ENCODE measurements around the gene PTPRH. TPM values are rescaled to one million over a fixed set of nuclear protein-coding genes. Genes with fewer than 3 reads are reported as not detected.

Gene PTPRH
- total and polyA plus RNA-seq, 9 of the 15 experiments (the other 6 are each of a cell fraction or from before 2014, with no cell fraction given): 0.87 to 34.3 (median 22.7) TPM

DNA sequence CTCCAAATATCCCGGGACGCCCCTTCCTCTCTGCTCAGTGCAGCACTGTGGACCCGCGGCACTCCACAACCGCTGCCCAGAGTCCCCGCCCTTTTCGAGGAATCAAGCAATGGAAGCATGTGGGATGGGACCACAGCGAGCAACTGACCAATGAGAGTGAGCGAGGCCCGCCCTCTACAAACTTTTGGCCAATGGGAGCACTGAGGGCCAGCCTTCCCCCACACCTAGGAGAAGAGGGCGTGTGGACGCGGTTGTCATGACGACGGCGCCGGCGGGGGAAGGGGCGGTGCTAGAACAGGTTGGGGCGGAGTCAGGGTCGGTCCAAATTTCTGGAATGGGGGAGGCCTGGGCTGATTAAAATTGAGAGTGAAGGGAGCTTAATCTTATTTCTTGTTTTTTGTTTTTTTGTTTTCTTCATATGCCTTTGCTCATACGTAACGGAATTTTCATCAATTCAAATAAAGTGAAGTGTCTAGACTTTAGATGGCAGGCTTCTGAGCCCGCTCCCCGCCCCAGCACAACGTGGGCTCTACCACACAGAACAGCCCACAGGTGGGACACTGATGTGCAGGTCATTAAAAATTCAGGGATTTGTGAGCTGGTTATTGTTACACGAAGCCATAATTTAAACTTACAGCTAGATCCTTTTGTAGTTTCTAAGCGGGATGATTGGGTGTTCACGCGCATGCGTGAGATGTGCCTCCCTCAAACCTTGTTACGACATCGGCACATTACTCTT lies 42.6 kb downstream of the PTPRH start, which contains the start of gene DNAAF3 (continued):
- TF ChIP-seq, protein P1, sequence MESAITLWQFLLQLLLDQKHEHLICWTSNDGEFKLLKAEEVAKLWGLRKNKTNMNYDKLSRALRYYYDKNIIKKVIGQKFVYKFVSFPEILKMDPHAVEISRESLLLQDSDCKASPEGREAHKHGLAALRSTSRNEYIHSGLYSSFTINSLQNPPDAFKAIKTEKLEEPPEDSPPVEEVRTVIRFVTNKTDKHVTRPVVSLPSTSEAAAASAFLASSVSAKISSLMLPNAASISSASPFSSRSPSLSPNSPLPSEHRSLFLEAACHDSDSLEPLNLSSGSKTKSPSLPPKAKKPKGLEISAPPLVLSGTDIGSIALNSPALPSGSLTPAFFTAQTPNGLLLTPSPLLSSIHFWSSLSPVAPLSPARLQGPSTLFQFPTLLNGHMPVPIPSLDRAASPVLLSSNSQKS (CRISPR knock-in tag; IDR thresholded peaks at IDR 0.05): no peak
- TF ChIP-seq PTRF (tag; IDR thresholded peaks at IDR 0.05) (no peak), TEAD1 (CRISPR knock-in tag; IDR thresholded peaks at IDR 0.05) (peak in 1 of 2 experiments; percentile 76; a peak in 2 of 4 replicates), MTF1 (CRISPR knock-in tag; IDR thresholded peaks at IDR 0.05; ENCODE audit: borderline replicate concordance) (no peak), ZNF12 (CRISPR knock-in tag; IDR thresholded peaks at IDR 0.05) (no peak), SRSF7 (optimal IDR thresholded peaks at IDR 0.05; ENCODE audit: low read depth, low read length) (no peak), ZNF431 (CRISPR knock-in tag; IDR thresholded peaks at IDR 0.05) (no peak), KAT2B (IDR thresholded peaks at IDR 0.05; ENCODE audit: low read depth, low read length) (no peak), ZNF23 (CRISPR knock-in tag; IDR thresholded peaks at IDR 0.05) (no peak; the same call in 1 of the 2 replicates), ZBTB8A (IDR thresholded peaks at IDR 0.05; ENCODE audit: partially characterized antibody) (no peak), DMBX1 (CRISPR knock-in tag; IDR thresholded peaks at IDR 0.05; ENCODE audit: borderline replicate concordance) (peak; percentile 29; the same call in 1 of the 2 replicates), ZNF175 (CRISPR knock-in tag; IDR thresholded peaks at IDR 0.05; ENCODE audit: low read depth) (no peak), RBM17 (IDR thresholded peaks at IDR 0.05; ENCODE audit: borderline replicate concordance, low read depth, low read length) (no peak), ELF2 (CRISPR knock-in tag; IDR thresholded peaks at IDR 0.05) (no peak), TAF15 (IDR thresholded peaks at IDR 0.05; ENCODE audit: low read depth, low read length) (no peak), SOX6 (IDR thresholded peaks at IDR 0.05) (0 out of 2 replicates have a peak, but pooled peaks have one; percentile 41), ESRRB (CRISPR knock-in tag; IDR thresholded peaks at IDR 0.05; ENCODE audit: borderline replicate concordance) (no peak)
- TF ChIP-seq, protein P2, sequence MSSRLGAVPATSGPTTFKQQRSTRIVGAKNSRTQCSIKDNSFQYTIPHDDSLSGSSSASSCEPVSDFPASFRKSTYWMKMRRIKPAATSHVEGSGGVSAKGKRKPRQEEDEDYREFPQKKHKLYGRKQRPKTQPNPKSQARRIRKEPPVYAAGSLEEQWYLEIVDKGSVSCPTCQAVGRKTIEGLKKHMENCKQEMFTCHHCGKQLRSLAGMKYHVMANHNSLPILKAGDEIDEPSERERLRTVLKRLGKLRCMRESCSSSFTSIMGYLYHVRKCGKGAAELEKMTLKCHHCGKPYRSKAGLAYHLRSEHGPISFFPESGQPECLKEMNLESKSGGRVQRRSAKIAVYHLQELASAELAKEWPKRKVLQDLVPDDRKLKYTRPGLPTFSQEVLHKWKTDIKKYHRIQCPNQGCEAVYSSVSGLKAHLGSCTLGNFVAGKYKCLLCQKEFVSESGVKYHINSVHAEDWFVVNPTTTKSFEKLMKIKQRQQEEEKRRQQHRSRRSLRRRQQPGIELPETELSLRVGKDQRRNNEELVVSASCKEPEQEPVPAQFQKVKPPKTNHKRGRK (tag; IDR thresholded peaks at IDR 0.05): no peak
- TF ChIP-seq, protein P3, sequence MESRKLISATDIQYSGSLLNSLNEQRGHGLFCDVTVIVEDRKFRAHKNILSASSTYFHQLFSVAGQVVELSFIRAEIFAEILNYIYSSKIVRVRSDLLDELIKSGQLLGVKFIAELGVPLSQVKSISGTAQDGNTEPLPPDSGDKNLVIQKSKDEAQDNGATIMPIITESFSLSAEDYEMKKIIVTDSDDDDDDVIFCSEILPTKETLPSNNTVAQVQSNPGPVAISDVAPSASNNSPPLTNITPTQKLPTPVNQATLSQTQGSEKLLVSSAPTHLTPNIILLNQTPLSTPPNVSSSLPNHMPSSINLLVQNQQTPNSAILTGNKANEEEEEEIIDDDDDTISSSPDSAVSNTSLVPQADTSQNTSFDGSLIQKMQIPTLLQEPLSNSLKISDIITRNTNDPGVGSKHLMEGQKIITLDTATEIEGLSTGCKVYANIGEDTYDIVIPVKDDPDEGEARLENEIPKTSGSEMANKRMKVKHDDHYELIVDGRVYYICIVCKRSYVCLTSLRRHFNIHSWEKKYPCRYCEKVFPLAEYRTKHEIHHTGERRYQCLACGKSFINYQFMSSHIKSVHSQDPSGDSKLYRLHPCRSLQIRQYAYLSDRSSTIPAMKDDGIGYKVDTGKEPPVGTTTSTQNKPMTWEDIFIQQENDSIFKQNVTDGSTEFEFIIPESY (CRISPR knock-in tag; IDR thresholded peaks at IDR 0.05): no peak
- TF ChIP-seq, protein P4, sequence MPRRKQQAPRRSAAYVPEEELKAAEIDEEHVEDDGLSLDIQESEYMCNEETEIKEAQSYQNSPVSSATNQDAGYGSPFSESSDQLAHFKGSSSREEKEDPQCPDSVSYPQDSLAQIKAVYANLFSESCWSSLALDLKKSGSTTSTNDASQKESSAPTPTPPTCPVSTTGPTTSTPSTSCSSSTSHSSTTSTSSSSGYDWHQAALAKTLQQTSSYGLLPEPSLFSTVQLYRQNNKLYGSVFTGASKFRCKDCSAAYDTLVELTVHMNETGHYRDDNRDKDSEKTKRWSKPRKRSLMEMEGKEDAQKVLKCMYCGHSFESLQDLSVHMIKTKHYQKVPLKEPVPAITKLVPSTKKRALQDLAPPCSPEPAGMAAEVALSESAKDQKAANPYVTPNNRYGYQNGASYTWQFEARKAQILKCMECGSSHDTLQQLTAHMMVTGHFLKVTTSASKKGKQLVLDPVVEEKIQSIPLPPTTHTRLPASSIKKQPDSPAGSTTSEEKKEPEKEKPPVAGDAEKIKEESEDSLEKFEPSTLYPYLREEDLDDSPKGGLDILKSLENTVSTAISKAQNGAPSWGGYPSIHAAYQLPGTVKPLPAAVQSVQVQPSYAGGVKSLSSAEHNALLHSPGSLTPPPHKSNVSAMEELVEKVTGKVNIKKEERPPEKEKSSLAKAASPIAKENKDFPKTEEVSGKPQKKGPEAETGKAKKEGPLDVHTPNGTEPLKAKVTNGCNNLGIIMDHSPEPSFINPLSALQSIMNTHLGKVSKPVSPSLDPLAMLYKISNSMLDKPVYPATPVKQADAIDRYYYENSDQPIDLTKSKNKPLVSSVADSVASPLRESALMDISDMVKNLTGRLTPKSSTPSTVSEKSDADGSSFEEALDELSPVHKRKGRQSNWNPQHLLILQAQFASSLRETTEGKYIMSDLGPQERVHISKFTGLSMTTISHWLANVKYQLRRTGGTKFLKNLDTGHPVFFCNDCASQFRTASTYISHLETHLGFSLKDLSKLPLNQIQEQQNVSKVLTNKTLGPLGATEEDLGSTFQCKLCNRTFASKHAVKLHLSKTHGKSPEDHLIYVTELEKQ (CRISPR knock-in tag; IDR thresholded peaks at IDR 0.05): no peak

All from K562 (cell line).